ACHN (cell line): ENCODE results near the gene OTX2.

Experiments
- DNase-seq: peaks from one replicate; pipeline ENCODE4 v3.0.0-alpha.2; 2015
- in situ Hi-C: cut with HindIII; loops from 2 replicates; pipeline ENCODE4 v1.10.0; 2017; ENCODE audit warnings: low sequenced_read_pairs, low pct_ligation_motif_present, low pct_unique_long_range_greater_than_20kb

OTX2 gene

DNA sequence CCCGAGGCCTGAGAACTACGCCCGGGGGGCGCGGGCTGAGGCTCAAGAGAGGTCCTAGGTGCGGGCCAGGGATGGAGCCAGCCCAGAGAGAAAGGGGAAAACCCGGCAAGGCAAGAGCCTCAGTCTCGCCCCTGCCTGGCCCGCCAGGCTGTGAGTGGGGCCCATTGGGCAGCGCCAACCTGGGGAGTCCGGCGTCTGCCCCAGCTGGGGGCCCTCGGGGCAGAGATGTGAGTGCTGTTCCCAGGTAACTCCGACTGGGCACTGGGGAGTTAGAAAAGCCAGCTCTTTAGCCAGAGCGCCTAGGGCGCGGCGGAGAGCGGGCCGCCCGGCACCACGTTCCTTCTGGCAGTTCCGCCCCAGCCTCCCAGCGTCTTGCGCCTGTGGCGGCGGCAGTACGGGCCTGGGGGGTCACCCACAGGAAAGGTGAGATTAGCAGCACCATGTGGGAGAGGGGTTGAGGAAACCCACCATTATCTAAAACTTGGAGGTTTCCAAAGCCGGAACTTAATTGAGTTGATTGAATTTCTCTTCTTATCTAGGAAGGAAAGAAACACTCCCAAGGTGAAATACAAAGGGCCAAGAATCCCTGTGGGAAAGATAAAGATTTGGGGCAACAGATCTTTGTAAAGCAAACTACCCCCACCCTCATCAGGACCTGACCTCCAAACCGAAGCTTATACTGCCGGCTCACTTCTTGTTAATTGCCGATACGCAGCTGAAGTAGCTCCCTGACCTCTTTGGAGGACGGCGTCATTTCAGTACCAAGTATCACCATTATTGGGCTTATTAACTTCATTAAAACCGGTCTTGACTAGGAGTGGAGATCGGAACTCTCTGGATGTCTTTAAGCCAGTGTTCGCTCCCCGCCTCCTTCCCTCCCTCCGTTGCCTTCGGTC is 11.6 kb downstream of the OTX2 start:
- no peak for DNase-seq
- in situ Hi-C loops, result no loop called here

- DNase-seq, result no peak
- in situ Hi-C loops, result no loop called here
These were observed 12.5 kb downstream of the OTX2 start for GRCh38 chr14:56797569-56798446.

DNA sequence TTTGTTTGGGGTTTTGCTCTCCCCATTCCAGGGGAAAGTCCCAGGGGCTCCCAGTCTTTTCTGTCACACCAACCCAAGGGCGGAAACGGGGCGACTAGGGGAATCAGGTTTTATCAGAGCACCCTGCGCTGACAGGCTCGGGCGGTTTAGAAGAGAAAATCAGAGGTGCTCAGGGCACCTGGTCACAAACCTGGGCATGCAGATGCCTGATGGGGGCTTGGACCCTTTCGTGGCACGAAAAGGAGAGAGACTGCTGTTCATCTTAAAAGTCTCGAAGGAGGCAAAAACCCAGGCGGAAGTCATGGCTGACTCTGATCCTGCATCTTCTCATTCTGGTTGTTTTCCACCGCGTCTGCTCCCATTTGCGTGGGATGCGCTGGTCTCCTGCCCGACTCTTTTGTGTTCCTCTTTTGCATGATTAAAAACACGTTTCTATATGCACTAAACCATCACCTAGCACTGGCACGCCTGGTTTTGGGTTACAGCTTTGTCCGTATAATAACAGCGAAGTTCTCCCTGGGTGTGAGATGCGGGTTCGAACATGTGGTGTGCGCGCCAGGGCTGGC is 13.2 kb downstream of the OTX2 start:
- DNase-seq, result no peak
- in situ Hi-C loops, result no loop called here

- DNase-seq, result no peak
- in situ Hi-C loops, result no loop called here
These were observed 14.0 kb downstream of the OTX2 start for GRCh38 chr14:56796259-56796658.

DNA sequence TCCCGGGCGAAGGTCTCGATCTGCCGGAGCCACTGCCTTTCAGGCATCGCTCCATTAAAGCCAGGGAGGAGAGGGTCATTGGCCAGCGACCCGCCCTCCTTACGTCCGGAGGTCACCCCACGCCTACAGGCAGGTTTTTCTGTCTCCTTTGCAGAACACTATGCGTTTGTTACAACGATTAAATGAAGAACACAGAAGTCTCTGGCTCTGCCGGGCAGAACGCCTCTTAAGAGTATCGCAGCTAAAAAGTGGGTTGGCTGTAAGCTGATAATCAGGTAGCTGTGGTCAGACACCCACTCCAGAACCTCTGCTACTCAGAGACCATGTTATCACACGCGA is 15.0 kb downstream of the OTX2 start:
- in situ Hi-C loops, result no loop called here
- DNase-seq, result no peak

DNA sequence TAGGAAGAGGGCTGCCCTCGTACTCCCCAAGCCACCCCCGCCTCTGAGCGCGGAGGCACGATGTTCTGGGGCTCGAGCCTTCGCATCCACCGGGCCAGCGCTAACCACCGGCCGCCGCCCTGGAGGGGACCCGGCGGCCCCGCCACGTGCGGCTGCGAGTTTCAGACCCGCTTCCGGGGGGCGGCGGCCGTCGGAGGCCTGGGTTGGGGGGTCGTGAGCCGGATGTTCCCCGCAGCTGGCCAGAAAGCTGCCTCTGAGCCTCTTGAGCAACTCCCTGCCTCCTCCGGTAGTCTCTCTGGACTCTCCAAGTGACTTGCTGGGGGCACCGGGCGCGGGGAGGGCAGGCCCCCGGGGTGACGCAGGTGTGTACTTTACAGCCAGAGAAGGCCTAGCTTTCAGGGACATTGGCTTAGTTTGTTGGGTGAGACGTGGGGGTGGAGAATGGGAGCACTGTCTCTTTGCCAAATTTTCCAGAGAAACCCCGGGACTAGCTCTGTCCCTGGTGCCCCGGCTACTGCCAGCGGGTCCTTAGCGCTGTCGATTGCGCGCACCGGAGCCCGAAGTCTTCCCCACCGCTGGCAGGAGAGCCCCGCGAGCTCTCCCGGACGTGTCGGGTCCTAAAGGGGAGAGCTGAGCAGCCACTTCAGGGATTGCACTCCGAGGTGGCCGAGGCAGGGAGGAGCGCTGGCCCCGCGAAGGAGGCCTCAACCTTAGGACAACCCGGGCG is 15.6 kb downstream of the OTX2 start:
- no peak for DNase-seq
- in situ Hi-C loops, result no loop called here

- no peak for DNase-seq
These were observed 16.2 kb downstream of the OTX2 start for GRCh38 chr14:56794088-56794556.

DNA sequence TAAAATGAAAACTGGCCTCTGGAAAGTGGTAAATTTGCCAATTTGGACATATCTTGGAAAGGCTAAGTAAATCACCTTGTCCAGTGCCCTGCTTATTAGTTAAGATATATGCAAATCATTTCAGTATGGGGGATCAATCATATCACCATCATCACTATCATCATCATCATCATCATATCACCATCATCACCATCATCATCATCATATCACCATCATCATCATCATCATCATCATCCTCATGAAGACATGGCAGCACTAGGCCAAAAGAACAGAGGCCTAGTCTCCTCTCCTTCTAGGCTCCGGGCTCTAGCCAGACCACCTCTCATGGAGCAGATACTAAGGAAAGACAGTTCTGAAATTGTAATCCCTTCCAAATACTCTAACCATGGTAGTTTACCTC is 20.3 kb downstream of the OTX2 start:
- in situ Hi-C loops, result no loop called here
- DNase-seq, result no peak

More at GRCh38 chr14:56794088-56794556, 16.2 kb downstream of the OTX2 start:
- in situ Hi-C loops, result no loop called here

- DNase-seq, result no peak
- in situ Hi-C loops, result no loop called here
These were observed 22.7 kb downstream of the OTX2 start for GRCh38 chr14:56787530-56787929.

DNA sequence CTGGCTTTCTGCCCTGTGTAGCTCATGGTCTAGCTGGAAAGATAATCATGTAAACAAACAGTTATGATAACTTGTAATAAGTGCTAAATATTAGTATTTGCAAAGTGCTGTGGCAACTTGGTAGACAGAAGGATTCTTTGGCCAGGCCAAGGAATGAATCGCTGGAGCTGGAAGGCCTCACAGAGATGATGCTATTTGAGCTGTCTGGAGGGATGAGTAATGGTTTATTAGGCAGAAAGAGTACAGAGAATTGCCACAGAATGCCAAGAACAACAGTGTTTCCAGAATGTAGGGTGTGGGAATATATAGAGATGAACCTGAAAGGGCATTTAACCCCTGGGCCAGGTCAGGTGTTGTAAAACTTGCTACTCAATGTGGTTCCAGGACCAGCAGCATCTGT is 27.6 kb downstream of the OTX2 start:
- in situ Hi-C loops, result no loop called here
- no peak for DNase-seq

DNA sequence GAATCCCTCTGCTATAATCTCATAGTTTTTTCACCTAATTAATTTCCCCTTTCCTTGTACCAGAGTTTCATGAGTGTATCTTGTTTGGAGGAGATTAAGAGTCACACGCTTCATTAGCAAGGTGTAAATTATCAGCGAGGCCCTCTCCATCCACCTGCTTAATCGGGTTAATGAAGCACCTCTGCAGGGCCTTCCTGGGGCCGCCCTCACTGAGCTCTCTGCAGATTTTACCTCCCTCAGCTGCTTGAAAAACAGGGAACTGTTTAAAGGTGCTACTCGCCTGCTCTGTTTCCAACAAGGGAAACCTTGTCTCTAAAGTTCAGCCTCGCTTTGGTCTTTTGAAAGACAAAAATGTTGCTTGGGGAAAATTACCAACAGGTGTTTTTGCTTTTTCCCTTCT is 35.8 kb downstream of the OTX2 start:
- in situ Hi-C loops, result no loop called here
- no peak for DNase-seq

- DNase-seq, result no peak
- in situ Hi-C loops, result no loop called here
These were observed 39.8 kb downstream of the OTX2 start for GRCh38 chr14:56770512-56770911.

DNA sequence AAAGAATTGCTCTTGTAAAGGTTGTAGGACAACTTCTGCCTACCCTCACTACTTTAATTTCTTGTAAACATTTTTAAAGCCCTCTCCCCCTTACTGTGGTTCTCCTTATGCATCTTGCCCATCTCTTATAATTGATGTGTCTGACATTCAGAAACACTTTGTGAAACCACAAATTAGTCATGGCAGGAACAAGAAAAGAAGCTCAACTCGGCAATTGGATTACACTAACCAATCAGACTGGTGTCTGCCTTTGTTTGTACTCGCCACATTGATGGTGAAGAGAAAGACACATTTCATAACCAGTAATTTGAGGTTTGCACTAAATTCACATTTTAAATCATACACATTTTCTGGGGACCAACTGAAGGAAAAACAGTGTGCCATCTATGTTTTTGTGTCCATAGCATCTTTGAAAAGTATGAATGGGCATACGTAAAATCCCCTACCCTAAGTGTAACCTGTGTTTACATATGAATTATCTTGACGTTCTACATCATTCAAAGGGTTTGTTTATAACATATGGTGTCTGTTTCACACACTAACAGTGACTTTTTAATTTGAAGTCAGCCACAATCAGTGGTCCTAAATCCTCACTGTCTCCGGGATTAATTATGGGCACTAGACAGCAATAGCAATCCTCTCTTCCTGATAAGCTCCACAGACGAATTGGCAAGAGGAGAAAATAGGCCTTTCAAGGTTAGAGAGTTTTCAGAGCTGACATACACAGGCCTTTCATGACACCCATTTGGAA is 49.9 kb downstream of the OTX2 start:
- DNase-seq, result no peak
- in situ Hi-C loops, result no loop called here

DNA sequence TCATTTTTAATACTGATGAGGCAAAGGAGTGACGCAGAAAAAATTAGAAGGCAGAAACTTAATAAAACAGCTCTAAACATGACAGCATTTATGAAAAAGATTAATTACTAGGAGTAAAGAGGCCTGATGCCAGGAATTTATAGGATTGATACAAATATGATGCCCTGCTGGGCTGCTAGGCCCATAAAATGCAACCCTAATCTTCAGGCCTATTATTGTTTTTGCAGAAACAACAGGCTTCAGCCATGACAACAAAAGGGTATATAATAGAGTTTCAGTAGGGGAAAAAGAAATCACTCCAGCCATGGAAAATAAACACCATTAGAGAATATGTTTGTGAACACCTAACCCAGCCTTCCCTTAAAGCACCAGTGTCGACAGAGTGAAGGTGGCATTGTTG is 50.6 kb downstream of the OTX2 start:
- no peak for DNase-seq
- in situ Hi-C loops, result no loop called here

DNA sequence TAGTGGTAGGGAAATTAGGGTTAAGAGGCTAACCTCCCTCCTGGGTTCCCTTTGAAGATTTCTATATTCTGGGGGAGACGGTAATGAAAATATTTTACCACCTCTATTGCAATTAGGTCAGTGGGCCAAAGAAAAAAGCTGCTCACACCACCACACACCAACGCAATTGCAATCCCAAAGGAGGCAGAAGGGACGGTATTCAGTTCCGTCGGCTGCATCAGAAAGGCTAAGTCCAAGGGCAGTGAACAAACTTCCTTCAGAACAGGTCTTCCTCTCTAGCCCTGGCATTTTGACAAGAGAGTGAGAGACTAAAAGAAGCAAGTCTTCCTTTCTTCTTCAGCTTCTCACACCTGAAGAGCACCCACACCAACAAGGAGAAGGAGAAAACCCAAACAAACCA is 51.2 kb downstream of the OTX2 start:
- in situ Hi-C loops, result no loop called here
- no peak for DNase-seq

DNA sequence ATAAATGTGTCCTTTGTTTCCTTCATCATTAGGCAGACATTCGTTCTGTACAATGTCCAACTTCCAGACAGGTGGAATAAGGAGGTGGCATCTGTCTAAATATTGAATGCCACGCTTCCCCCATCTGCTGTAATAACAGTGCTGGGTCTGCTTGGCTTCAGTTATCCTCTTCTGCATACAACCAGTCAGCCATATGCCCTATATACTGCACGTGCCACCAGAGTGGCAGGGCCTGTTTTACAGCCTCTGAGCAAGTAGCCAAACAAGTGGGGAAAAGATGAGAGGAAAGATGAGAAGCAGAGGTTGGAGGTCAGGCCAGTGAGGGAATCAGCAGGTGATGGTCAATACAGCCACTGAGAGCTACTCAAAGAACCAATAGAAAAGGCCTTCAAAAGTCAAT is 55.4 kb downstream of the OTX2 start:
- in situ Hi-C loops, result no loop called here
- no peak for DNase-seq

GRCh38 chr14:56753396-56753795 is 56.9 kb downstream of the OTX2 start:
- DNase-seq, result no peak
- in situ Hi-C loops, result no loop called here

DNA sequence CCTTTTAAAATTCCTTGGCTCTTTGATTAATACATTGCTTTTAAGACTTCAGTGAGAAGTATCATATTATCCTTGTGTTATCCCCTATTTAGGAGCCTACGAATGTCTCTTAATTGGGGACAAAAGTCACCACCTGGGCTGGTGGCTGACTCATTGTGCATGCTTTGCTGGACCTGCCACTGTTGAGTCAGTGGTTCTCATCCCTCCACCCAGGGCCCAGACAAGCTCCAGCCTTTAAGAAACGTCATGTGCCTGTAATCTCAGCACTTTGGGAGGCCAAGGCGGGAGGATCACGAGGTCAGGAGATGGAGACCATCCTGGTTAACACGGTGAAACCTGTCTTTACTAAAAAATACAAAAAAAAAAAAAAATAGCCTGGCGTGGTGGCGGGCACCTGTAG is 57.9 kb downstream of the OTX2 start:
- no peak for DNase-seq
- in situ Hi-C loops, result no loop called here
